ENCODE results near the gene TMEM156.

The TMEM156 gene

GRCh38 chr4:39045827-39046221 is 13.6 kb upstream of the TMEM156 start:
- peak overlapping the region; percentile 71 for H3K9ac ChIP-seq (ENCODE audit: low read length)
- H3F3A ChIP-seq (ENCODE audit: insufficient read depth): peaks cover 38% of the 10 kb centered on the region
- no peaks in the 10 kb centered on the region for H3K9me3 ChIP-seq (ENCODE audit: insufficient read depth, low read length)
- peak overlapping the region; percentile 64 for H3K27ac ChIP-seq (ENCODE audit: low read depth, low read length)
- H3K79me2 ChIP-seq (ENCODE audit: insufficient read depth, low read length): peaks cover 28% of the 10 kb centered on the region
- peak overlapping the region; percentile 90 for H3K4me2 ChIP-seq (ENCODE audit: low read depth, low read length, poor library complexity, severe bottlenecking)
- H4K20me1 ChIP-seq (ENCODE audit: low read depth, low read length): no peaks in the 10 kb centered on the region
- peak overlapping the region; percentile 72 for H3K4me3 ChIP-seq (ENCODE audit: insufficient read depth, low read length, poor library complexity, severe bottlenecking)
- TF ChIP-seq CTCF (IDR thresholded peaks at IDR 0.05; ENCODE audit: insufficient read depth, low read length, poor library complexity, severe bottlenecking) (no peak), EZH2phosphoT487 (conservative IDR thresholded peaks at IDR 0.05; ENCODE audit: low read length) (no peak)
- H3K36me3 ChIP-seq (ENCODE audit: low read length): no peaks in the 10 kb centered on the region
- no peaks in the 10 kb centered on the region for H3K9me2 ChIP-seq (replicated peaks; ENCODE audit: insufficient read depth, low read length)
- H2AFZ ChIP-seq (ENCODE audit: low read depth, low read length, severe bottlenecking): peak overlapping the region; percentile 66
- no peaks in the 10 kb centered on the region for H3K27me3 ChIP-seq (ENCODE audit: low read length)

DNA sequence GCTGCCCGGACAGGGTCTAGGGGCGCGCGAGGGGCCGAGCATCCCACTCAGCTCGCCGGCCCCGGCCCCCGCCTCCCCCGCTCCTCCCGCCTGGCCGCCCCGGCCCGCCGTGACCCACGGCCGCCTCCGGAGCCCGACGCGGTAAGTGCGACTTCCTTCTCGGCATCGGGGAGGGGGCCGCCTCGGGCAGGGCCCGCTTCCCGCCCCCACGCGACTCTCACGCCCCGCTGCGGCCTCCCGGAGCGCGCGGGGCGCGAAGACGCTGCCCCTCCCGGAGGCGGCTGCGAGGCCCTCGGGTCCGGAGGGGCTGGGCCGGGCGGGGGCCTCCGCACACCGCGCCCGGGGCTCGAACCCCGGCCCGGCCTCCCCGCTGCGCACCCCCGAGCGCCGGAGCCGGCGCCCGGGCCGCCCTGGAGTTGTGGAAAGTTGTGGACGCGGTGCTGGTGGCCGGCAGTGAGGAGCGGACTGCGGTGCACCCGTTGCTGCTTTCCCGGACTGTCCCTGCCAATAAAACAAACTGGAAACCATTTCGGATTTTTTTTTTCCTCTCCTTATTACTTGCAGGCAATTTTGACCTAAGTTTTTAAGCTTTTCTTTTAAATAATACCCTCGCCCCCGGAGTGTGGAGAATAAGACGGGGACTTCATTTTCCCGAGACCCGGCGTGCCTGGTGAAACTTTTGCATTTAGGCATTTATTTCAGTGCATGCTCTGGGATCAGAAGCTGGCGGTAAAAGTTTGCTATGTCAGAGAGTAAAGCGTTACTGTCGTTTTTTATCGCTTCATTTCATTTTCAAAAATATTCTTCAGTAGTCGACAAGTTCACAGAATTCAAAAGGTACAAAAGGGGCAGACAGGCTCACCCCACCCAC is 13.0 kb upstream of the TMEM156 start:
- Histone ChIP-seq H3K4me3 (ENCODE audit: insufficient read depth, low read length, poor library complexity, severe bottlenecking) (peak overlapping the region; percentile 72), H3F3A (ENCODE audit: insufficient read depth) (peaks cover 38% of the 10 kb centered on the region), H3K4me2 (ENCODE audit: low read depth, low read length, poor library complexity, severe bottlenecking) (peak overlapping the region; percentile 90), H3K9me3 (ENCODE audit: insufficient read depth, low read length) (no peaks in the 10 kb centered on the region), H3K27ac (ENCODE audit: low read depth, low read length) (peak overlapping the region; percentile 64), H2AFZ (ENCODE audit: low read depth, low read length, severe bottlenecking) (peak overlapping the region; percentile 66), H3K36me3 (ENCODE audit: low read length) (no peaks in the 10 kb centered on the region), H3K9ac (ENCODE audit: low read length) (peak overlapping the region; percentile 71), H3K27me3 (ENCODE audit: low read length) (no peaks in the 10 kb centered on the region), H3K9me2 (replicated peaks; ENCODE audit: insufficient read depth, low read length) (no peaks in the 10 kb centered on the region), H3K79me2 (ENCODE audit: insufficient read depth, low read length) (peaks cover 24% of the 10 kb centered on the region), H4K20me1 (ENCODE audit: low read depth, low read length) (no peaks in the 10 kb centered on the region)
- no peak for TF ChIP-seq EZH2phosphoT487 (conservative IDR thresholded peaks at IDR 0.05; ENCODE audit: low read length)
- TF ChIP-seq CTCF (IDR thresholded peaks at IDR 0.05; ENCODE audit: insufficient read depth, low read length, poor library complexity, severe bottlenecking): no peak

DNA sequence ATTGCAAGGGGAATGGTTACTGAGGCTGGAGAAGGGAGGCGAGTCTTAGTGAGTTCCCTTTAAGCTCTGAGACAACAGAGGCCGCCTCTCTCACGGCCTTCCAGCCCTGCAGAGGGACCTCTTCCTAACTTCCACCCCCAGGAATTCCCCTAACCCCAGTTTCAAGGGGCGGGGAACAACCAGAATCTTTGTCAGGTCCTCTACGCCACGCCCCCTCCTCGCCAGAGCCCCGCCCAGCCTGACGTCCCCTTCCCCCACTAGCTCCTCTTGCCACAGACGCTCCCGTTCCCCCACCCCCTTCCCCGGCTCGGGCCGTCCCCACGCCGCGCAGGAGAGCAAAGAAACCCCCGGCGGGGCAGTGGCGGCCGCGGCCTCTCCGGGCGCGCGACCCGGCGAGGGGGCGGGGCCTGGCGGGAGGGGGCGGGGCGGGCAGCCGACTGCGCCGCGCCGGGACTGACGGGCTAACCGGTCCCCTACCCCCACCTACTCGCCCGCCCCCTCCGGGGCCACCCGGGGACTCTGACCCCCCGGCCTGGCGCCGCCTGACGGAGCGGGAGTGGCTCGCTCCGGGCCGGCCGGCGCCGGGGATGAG is 12.3 kb upstream of the TMEM156 start:
- TF ChIP-seq EZH2phosphoT487 (conservative IDR thresholded peaks at IDR 0.05; ENCODE audit: low read length) (no peak), CTCF (IDR thresholded peaks at IDR 0.05; ENCODE audit: insufficient read depth, low read length, poor library complexity, severe bottlenecking) (no peak)
- Histone ChIP-seq H3F3A (ENCODE audit: insufficient read depth) (peaks cover 38% of the 10 kb centered on the region), H2AFZ (ENCODE audit: low read depth, low read length, severe bottlenecking) (peak overlapping the region; percentile 59), H3K27me3 (ENCODE audit: low read length) (no peaks in the 10 kb centered on the region), H3K9me3 (ENCODE audit: insufficient read depth, low read length) (no peaks in the 10 kb centered on the region), H3K9ac (ENCODE audit: low read length) (peak overlapping the region; percentile 71), H3K27ac (ENCODE audit: low read depth, low read length) (peak overlapping the region; percentile 64), H3K4me3 (ENCODE audit: insufficient read depth, low read length, poor library complexity, severe bottlenecking) (peak overlapping the region; percentile 72), H3K79me2 (ENCODE audit: insufficient read depth, low read length) (peaks cover 24% of the 10 kb centered on the region), H3K36me3 (ENCODE audit: low read length) (no peaks in the 10 kb centered on the region), H3K4me2 (ENCODE audit: low read depth, low read length, poor library complexity, severe bottlenecking) (peak overlapping the region; percentile 90), H4K20me1 (ENCODE audit: low read depth, low read length) (no peaks in the 10 kb centered on the region), H3K9me2 (replicated peaks; ENCODE audit: insufficient read depth, low read length) (no peaks in the 10 kb centered on the region)

All from SU-DHL-6 (cell line).